ENCODE data around the gene ABCA3. TPM values are rescaled to one million over a fixed set of nuclear protein-coding genes. Genes with fewer than 3 reads are reported as not detected.

ABCA3 gene
- total RNA-seq, 1 donor = 0.43 TPM

DNA sequence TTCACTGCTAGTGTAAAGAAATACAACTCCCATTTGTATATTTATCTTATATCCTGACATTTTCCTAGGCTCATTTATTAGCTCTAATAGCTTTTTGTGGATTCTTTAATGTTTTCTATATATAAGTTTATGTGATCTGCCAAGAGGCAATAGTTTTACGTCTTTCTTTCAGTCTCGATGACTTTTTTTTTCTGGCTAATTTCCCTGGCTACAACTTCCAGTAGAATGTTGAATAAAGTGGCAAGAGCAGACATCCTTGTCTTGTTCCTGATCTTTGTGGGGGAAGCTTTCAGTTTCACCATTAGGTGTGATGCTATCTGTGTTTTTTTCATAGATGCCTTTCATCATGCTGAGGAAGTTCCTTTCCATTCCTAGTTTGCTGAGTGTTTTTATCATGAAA, 43.9 kb upstream of the ABCA3 start:
- no peak overlapping the region for H3K4me3 ChIP-seq (ENCODE audit: low read depth, low read length)
- TF ChIP-seq, protein P1, sequence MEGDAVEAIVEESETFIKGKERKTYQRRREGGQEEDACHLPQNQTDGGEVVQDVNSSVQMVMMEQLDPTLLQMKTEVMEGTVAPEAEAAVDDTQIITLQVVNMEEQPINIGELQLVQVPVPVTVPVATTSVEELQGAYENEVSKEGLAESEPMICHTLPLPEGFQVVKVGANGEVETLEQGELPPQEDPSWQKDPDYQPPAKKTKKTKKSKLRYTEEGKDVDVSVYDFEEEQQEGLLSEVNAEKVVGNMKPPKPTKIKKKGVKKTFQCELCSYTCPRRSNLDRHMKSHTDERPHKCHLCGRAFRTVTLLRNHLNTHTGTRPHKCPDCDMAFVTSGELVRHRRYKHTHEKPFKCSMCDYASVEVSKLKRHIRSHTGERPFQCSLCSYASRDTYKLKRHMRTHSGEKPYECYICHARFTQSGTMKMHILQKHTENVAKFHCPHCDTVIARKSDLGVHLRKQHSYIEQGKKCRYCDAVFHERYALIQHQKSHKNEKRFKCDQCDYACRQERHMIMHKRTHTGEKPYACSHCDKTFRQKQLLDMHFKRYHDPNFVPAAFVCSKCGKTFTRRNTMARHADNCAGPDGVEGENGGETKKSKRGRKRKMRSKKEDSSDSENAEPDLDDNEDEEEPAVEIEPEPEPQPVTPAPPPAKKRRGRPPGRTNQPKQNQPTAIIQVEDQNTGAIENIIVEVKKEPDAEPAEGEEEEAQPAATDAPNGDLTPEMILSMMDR (IDR thresholded peaks at IDR 0.05; ENCODE audit: insufficient read depth, low read depth, low read length) = no peak
- DNase-seq (ENCODE audit: low read depth) = no peak

DNA sequence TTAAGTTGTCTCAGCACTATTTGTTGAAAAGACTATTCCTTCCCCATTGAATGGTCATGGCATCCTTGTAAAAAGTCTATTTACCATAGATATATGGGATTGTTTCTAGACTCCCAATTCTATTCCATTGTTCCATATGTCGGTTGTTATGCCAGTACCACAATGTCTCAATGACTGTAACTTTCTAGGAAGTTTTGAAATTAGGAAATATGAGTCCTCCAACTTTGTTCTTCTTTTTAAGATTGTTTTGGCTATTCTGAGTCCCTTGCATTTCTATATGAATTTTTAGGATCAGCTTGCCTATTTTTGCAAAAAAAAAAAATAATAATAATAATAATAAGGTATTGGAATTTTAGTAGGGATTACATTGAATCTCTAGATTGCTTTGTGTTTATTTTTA, 43.0 kb upstream of the ABCA3 start:
- TF ChIP-seq, protein P1 (IDR thresholded peaks at IDR 0.05; ENCODE audit: insufficient read depth, low read depth, low read length) = no peak
- no peak for DNase-seq (ENCODE audit: low read depth)
- no peak overlapping the region for H3K4me3 ChIP-seq (ENCODE audit: low read depth, low read length)

DNA sequence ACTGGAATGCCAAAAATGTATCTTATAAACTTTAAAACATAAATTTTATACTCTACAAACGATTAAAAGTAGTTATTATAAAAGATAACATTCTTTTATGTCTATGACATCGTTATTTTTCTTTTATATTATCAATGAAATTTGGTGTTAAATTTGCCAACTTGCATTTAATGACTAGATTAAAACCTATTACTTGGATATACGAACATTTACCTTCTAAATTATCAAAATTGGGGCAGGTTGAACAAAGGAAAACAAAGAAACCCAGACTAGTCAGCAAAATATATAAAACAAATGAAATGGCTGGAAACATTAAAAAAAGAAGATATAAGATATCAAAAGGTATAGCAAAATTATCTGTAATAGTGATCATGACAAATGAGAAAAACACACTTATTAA, 34.1 kb upstream of the ABCA3 start:
- no peak overlapping the region for H3K4me3 ChIP-seq (ENCODE audit: low read depth, low read length)
- TF ChIP-seq, protein P1 (IDR thresholded peaks at IDR 0.05; ENCODE audit: insufficient read depth, low read depth, low read length) = no peak
- DNase-seq (ENCODE audit: low read depth) = no peak

DNA sequence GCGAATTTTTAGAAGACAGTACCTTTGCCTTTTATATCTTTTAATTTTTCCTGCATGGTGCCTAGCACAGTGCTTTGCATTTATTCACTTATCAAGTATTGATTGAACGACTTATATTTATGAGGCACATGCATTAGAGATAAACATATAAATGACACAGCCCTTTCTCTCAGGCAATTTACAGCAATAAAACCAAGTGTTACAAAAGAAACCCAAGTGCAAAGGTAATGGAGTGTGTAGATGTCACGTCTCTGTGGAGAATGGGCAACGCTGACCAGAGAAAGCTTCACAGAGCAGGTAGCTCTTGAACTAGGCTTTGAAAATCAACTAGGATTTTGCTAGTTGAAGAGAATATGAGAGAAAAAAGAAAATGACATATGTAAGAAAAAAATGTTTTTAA, 32.6 kb upstream of the ABCA3 start:
- H3K4me3 ChIP-seq (ENCODE audit: low read depth, low read length) = no peak overlapping the region
- TF ChIP-seq, protein P1 (IDR thresholded peaks at IDR 0.05; ENCODE audit: insufficient read depth, low read depth, low read length) = no peak
- no peak for DNase-seq (ENCODE audit: low read depth)

DNA sequence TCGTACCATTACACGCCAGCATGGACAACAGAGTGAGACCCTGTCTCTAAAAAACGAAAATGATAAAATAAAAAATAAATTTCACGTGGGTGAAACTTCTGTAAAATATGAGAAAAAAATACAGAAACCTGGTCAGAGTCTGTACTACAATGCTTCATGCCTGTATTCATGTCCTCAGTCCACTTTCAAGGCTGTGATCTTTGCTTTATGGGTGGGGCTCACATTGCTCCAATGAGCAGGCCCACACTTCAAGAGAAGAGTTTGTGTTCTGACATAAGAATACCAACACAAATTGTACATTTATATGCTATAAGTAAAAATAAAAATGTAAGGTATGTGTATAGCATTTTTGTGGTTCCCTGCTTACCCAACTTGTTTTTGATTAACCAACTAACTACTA, 32.2 kb upstream of the ABCA3 start:
- H3K4me3 ChIP-seq (ENCODE audit: low read depth, low read length) = no peak overlapping the region
- no peak for DNase-seq (ENCODE audit: low read depth)
- TF ChIP-seq, protein P1 (IDR thresholded peaks at IDR 0.05; ENCODE audit: insufficient read depth, low read depth, low read length) = no peak

DNA sequence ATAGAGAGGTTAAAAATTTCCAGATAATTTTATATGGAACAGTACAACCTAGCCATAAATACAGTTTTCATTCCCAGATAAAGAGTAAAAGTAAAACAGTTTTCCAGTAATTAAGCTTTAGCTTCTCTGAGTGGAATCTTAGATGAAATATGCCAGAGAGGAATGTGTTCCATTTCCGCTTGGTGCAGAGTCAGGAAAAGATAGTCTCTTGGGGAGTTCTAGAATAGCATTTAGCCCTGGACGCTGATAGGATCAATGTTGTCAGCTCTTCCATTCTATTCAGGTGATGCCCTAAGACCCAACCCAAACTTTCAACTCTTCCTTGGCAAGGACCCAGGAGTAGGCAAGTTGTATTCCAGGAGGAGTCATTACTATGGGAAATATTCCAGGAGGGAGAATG, 30.9 kb upstream of the ABCA3 start:
- TF ChIP-seq, protein P1 (IDR thresholded peaks at IDR 0.05; ENCODE audit: insufficient read depth, low read depth, low read length) = no peak
- no peak for DNase-seq (ENCODE audit: low read depth)
- no peak overlapping the region for H3K4me3 ChIP-seq (ENCODE audit: low read depth, low read length)

DNA sequence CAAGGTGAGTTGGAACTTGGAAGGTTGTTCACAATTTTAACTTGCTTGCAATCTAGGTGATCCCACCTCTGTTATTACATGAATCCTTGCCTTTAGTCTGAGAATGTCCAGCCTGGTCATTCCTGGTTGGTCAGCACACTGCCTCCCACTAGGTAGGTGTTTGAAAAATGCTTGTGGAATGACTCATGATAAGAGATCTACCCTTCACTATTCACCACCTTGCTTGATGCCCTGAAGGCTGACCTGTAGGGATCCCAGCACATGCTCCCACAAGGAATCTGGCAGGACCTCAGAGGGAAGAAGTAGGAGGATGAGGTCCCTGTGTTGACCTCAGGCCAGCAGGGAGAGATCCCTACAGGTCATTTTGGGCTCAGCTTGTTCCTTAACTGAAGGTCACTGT, 30.2 kb upstream of the ABCA3 start:
- H3K4me3 ChIP-seq (ENCODE audit: low read depth, low read length) = no peak overlapping the region
- DNase-seq (ENCODE audit: low read depth) = no peak
- TF ChIP-seq, protein P1 (IDR thresholded peaks at IDR 0.05; ENCODE audit: insufficient read depth, low read depth, low read length) = no peak

Data from fibroblast of villous mesenchyme (primary cell).